Lung microvascular endothelial cell (primary cell): ENCODE measurements around the gene TPP2. TPM values are rescaled to one million over a fixed set of nuclear protein-coding genes. Genes with fewer than 3 reads are reported as not detected.

Experiments used
- DNase-seq, 2 donors: peaks; one replicate each; pipeline versions ENCODE4 v3.0.0 to v3.0.0-alpha.2; 2010; ENCODE audit warnings: low read depth in 2 of 2
- total RNA-seq: library from RNA; depleted of rRNA; stranded (reverse); fragments of >200 nt; gene quantifications from 2 replicates; pipeline ENCODE4 v1.2.1, GENCODE V29; 2014

Gene TPP2
- total RNA-seq, 1 donor from 2014 or later: 34.7 TPM

GRCh38 chr13:102692491-102692826, 95.7 kb downstream of the TPP2 start:
- DNase-seq: no peak

GRCh38 chr13:102693250-102693649, 96.5 kb downstream of the TPP2 start:
- no peak for DNase-seq

DNA sequence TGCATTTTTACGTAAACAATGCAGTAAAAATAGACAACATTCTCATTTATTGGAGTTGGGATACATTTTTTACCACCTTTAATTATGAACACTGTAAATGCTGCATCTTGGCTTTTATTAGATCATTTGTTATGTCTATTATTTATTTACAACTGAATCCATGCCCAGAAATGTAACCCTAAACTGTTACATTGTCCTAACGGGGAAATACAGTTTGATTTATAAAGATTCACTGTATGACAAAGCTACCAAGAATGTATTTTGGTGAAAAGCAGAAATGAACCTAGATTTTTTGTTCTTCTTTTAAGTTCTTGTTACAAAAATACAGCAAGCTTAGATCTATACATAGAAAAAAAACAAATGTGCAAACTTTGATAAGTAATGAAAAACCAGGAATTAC, 97.0 kb downstream of the TPP2 start:
- peak in 1 of 2 donors; percentile 10 for DNase-seq

DNA sequence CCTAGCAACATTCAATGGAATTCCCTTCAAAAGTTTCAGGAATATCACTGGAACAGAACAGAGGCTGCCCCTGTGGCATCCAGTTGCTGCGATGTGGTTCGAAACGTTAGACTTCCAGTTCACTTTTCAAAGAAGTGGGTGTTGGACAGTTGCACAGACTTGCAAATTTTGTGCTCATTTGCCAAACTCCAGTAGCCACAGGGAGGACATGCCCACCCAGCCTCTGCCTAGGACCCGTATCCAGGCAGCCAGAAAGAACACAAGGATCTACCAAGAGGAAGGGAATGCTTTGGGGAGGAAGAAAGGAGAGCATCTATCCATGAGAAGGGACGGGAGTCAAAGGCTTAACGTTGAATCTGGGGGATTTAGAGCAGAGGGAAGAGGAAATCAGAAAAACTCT, 98.2 kb downstream of the TPP2 start, which contains the start of gene METTL21C:
TSS of gene METTL21C (minus strand) at position 108 of the 400 bp plus-strand sequence. CDS start 546 bp downstream, outside the sequence.
- no peak for DNase-seq

- no peak for DNase-seq
Observed at GRCh38 chr13:102696465-102696864, 99.7 kb downstream of the TPP2 start.

DNA sequence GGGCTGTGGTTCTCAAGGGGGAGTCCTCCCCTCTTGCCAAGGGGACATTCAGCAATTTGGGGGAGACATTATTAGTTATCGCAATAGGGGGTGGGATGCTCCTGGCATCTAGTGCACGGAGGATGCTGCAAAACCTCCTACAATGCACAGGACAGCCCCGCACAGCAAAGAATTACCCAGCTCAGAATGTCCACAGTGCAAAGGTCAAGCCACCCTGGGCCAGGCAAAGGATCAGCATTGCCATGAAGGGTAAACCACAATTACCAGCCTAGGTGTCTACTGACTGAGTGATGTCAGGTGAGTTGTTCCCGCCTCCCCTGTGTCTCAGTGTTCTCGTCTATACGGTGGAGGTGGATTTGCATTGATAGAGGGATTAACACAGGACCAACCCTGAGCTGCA, 100.5 kb downstream of the TPP2 start:
- DNase-seq: no peak

DNA sequence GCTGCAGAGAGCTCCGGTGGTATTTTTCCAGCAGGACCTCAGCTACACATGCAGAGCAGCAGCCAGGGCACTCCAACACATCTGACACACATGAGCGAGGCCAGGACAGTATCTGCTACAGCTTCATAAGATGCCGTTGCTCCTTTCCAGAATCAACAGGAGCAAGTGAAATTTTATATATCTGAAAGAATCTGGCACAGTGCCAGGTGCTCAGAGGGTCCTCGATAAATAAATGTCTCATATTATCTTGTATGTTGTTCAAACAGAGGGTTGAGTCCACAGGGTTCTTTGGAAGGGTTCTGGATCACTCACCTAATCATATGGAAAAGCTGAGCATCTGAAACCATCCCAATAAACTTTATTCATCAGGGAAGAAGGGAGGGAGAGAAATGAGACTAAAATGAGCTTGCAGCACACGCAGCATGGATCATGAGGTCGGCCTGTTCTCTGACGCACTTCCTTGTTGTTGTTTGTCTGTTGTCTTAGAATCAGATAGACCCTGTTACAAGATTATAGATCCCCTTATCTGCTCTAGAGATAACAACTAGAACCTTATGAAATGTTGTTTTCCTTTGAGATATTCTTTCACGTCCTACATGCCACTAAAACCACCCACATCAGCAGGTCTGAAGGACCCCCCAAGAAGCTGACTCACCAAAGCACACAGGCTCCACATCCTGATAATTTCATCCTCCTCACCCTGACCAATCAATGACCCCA, 101.3 kb downstream of the TPP2 start:
- DNase-seq: no peak

DNA sequence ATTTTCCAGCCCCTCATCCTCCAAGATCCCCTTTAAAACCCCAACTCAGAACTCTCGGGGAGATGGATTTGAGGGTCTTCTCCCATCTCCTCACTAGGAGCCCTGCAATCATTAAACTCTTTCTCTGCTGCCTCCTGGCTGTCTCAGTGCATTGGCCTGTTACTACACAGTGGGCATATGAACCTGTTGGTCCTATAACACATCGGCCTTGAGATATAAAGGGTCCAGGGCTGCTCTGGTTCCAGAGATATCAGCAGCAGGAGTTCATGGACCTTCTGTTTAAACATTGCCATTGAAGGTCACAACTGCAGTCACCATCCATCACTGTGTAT, 101.8 kb downstream of the TPP2 start:
- no peak for DNase-seq

DNA sequence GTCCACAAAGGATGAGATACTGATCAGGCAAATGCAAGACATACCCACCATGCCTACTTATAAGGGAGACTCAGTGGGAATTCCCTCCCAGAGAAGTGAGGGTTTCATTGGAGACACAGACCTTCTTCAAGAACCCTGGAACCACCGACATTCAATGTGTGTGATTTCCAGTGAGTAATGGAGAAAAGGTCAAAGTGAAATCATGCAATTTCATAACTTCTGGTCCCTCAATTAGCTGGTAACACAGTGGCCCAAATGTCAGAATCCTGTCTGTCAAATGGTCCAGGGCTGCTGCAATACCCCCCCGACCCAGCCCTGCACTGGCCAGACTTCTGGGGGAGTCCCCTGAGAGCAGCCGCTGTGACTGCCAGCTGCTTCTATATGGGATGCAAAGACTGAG, 102.7 kb downstream of the TPP2 start:
- no peak for DNase-seq

DNA sequence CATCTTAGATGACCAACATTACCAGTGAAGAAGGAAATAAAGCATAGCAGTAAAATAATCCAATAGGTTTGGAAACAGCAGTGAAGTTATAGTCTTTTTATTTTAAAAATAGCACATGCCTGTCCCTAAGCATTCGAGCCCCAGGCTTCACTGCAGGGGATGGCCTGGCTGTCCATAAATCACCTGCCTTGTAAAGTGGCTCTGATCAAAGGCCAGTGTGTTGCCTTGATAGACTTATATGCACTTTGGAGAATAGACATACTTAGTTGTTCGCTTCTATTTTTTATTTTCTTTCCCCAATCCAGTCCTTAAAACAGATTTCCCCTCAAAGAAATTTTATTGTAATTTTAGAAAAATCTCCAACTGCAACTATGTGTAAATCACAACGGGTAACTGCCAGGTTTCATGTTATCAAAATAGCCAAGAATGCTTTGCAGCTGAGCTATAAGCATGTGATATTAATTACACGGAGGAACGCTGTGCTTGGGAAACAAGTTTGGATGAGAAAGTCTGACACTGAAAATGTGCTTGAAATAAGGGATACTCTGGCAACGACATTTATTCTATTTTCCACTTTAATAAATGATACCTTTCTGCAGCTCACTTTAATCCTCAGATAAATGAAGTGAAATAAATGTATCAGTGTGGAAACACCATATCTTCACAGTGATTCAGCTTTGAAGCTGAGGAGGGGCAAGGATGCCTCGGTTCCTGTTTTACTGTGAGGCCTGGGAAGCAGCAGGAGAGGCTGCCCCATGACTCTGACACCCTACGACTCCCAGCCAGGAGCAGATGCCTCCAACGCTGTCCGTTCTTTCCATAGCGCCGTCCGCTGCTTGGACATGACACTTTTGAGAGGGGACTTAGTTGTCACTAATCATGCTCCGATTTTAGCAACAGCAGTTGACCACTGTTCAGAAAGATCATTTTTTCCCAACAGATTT, 103.6 kb downstream of the TPP2 start:
- DNase-seq: no peak

DNA sequence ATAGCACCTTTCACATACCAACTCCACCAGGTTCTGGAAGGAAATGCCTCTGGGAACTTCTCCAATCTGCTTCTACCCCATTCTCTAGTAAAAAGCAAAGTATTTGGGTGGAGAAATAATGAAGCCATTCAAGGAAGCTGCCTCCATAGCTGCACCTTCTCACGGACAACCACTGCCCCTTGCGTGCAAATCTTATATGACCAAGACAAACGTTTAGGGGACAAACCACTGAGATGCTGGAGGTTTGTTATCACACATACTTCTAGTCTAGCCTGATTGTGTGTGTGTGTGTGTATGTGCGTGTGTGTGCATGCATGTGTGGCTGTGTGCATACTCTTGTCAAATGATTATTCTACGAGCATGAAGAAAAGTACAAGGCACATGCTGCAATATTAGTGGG, 104.5 kb downstream of the TPP2 start:
- DNase-seq: no peak

GRCh38 chr13:102702965-102703725, 106.4 kb downstream of the TPP2 start:
- DNase-seq: no peak

DNA sequence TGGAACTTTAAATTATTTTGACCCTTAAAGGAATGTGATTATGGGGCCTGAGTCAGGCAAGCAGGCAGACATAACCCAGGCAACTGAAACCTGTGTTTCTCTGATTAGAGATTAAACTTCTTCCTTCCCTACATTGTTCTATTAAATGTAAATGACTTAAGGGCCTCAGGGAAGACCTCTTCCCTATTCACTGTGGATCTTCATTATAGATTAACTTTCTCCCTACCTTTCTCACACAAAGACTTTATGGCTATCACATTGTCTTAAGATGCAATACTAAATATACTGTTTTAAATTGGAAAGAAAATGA, 106.9 kb downstream of the TPP2 start:
- peak in 1 of 2 donors; percentile 46 for DNase-seq

DNA sequence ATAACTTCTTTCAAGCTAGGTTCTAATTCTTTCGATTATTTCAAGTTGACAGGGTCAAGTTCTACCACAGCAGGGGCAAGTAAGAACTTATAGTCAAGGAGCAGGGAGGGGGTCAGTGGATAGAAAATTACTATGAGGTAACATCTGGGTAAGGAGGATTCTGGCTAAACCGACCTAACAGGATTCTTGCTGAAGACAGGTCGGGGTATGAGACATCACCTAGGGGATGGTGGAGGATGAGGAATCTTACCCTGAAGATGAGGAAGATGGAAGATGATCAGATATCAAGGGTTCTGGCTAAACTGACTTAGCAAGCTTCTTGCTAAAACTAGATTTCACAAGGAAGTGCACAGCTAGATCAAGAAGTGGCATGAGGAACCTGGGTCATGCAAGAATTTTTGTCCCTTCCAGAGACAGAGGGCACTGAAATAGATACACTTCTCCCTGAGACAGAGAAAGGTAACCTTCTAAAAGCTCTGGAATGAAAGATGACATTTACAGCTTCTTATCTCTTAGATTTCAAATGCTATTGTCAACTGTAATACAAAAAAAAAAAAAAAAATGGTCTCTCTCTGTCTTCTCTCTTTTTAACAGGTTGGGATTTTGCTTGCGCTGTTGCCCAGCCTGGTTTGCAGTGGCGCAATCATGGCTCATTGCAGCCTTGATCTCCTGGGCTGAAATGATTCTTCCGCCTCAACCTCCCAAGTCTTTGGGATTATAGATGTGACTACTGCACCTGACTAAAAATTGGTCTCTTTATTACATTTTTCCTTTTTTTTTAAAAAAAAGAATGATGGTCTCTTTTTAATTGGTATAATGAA, 107.7 kb downstream of the TPP2 start:
- DNase-seq: no peak

DNA sequence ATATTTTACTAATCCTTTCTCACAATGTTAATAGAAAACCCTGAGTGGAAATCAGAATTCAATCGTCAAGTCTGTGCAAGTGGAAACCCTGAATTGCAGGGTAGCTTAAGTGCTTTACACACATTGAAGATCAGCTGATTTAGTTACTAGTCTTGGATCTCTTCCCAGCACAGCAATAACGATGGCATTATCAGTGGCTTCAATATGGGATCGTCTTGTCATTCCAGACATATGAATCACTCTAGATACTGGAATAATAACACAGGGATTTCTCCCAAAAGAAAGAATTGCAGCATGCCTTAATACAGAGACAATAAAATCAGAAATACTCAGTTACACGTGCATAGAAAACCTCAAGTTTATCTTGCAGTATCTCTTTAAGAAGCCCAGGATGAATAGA, 110.7 kb downstream of the TPP2 start:
- peak; percentile 80 to 83 for DNase-seq

GRCh38 chr13:102708211-102708610, 111.4 kb downstream of the TPP2 start:
- DNase-seq: no peak

GRCh38 chr13:102708991-102709390, 112.2 kb downstream of the TPP2 start:
- no peak for DNase-seq

GRCh38 chr13:102709536-102709935, 112.8 kb downstream of the TPP2 start:
- DNase-seq: no peak

DNA sequence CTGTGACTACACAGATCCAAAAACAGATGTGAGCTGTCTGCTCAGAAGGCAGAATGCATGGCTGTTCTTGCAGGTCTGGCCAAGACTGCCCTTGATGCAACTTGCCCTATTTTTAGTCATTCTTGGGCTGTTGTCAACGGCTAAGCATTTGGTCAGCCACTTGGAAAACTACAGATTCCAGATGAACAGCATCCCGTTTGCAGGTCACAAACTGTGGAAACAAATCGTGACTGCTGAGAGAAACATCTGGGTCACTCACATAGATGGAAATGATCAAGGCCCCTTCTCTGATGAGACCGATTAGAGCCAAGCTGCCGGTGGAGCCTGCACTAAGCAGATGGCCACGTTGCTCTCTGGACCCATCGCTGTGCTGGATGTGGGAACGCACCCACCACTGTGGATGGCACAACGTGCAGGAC, 113.5 kb downstream of the TPP2 start:
- no peak for DNase-seq

- no peak for DNase-seq
Observed at GRCh38 chr13:102715447-102715846, 118.7 kb downstream of the TPP2 start.

DNA sequence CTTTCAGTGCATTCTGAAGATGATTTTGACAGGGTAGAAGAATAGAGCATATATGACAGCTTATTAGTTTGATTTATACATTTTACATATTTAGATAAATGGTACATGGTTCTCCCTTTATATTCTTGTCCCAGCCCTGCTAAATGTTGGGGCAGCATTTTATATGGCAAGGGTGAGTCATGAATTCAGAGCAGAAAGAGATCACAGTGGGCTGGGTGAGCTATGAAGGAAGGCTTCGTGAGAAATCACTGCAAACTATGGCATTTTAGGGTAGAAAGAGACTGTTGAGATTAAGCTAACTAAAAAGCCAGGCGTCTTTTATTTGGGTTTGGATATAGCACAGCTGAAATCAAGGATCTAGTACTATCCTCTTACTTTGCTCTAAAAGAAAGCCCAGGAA, 122.0 kb downstream of the TPP2 start:
- no peak for DNase-seq
